HepG2 (cell line): ENCODE data around the gene PIGZ. TPM values are rescaled to one million over a fixed set of nuclear protein-coding genes. Genes with fewer than 3 reads are reported as not detected.
A peak's percentile ranks its signal among the peaks of the same experiment; 100 is the strongest.

Source experiments
- ATF5 ChIP-seq: sonication (generic); formaldehyde crosslinking; IDR thresholded peaks from 2 replicates; pipeline ENCODE4 v1.4.0; 2020; ENCODE audit warnings: mild to moderate bottlenecking, low read depth, missing genetic modification reagents
- BCL3 ChIP-seq: sonication (generic); formaldehyde crosslinking; IDR thresholded peaks from 2 replicates; pipeline ENCODE4 v1.5.1; 2020; ENCODE audit warnings: mild to moderate bottlenecking, missing genetic modification reagents, moderate library complexity
- HNRNPK ChIP-seq: fragments of 200-400 bp; formaldehyde crosslinking; IDR thresholded peaks from 2 replicates; pipeline ENCODE4 v1.6.1; 2018; ENCODE audit warnings: low read length, low read depth, moderate library complexity, mild to moderate bottlenecking; ENCODE audit not compliant: poor library complexity, severe bottlenecking
- JARID2 ChIP-seq: sonication (generic); formaldehyde crosslinking; IDR thresholded peaks from 2 replicates; pipeline ENCODE4 v1.8.1; 2023; ENCODE audit warnings: missing genetic modification reagents, inconsistent platforms; ENCODE audit not compliant: insufficient replicate concordance
- KDM4B ChIP-seq: sonication (generic); formaldehyde crosslinking; IDR thresholded peaks from 2 replicates; pipeline ENCODE4 v1.4.0; 2020; ENCODE audit warnings: missing genetic modification reagents
- NFYB ChIP-seq: sonication (generic); formaldehyde crosslinking; IDR thresholded peaks from 2 replicates; pipeline ENCODE4 v1.4.0; 2020; ENCODE audit warnings: missing genetic modification reagents
- PLRG1 ChIP-seq: fragments of 450-650 bp; conservative IDR thresholded peaks from 2 replicates; pipeline ENCODE4 v1.6.1; 2016
- RORA ChIP-seq: sonication (generic); formaldehyde crosslinking; IDR thresholded peaks from 2 replicates; pipeline ENCODE4 v1.5.0; 2020; ENCODE audit warnings: mild to moderate bottlenecking, missing genetic modification reagents, moderate library complexity
- RXRA ChIP-seq: sonication (generic); formaldehyde crosslinking; IDR thresholded peaks from 2 replicates; pipeline ENCODE4 v1.5.1; 2020; ENCODE audit warnings: missing genetic modification reagents
- SPEN ChIP-seq: sonication (generic); formaldehyde crosslinking; IDR thresholded peaks from 2 replicates; pipeline ENCODE4 v1.5.1; 2020; ENCODE audit warnings: low read depth, mild to moderate bottlenecking, missing genetic modification reagents
- SRY ChIP-seq: sonication (generic); formaldehyde crosslinking; IDR thresholded peaks from 2 replicates; pipeline ENCODE4 v1.8.0; 2022; ENCODE audit warnings: mild to moderate bottlenecking, missing genetic modification reagents
- TCF7L2 ChIP-seq: IDR thresholded peaks from 2 replicates; pipeline ENCODE4 v1.6.1; 2011; ENCODE audit warnings: mild to moderate bottlenecking, low read depth, low read length, moderate library complexity
- TEAD3 ChIP-seq: optimal IDR thresholded peaks from 2 replicates; pipeline ENCODE3; 2016; ENCODE audit warnings: borderline replicate concordance
- THRA ChIP-seq: sonication (generic); formaldehyde crosslinking; IDR thresholded peaks from 2 replicates; pipeline ENCODE4 v1.4.0; 2020; ENCODE audit warnings: missing genetic modification reagents, borderline replicate concordance
- YEATS2 ChIP-seq: sonication (generic); formaldehyde crosslinking; IDR thresholded peaks from 2 replicates; pipeline ENCODE4 v1.4.0; 2020; ENCODE audit warnings: missing genetic modification reagents, borderline replicate concordance
- ZBTB37 ChIP-seq: sonication (generic); formaldehyde crosslinking; IDR thresholded peaks from 2 replicates; pipeline ENCODE4 v1.4.0; 2020; ENCODE audit warnings: mild to moderate bottlenecking, missing genetic modification reagents
- ZBTB46 ChIP-seq: sonication (generic); formaldehyde crosslinking; IDR thresholded peaks from 2 replicates; pipeline ENCODE4 v1.4.0; 2020; ENCODE audit warnings: mild to moderate bottlenecking, missing genetic modification reagents, borderline replicate concordance
- ZNF225 ChIP-seq: sonication (generic); formaldehyde crosslinking; IDR thresholded peaks from 2 replicates; pipeline ENCODE4 v1.4.0; 2020; ENCODE audit warnings: mild to moderate bottlenecking, missing genetic modification reagents
- ZNF337 ChIP-seq: sonication (generic); formaldehyde crosslinking; IDR thresholded peaks from 2 replicates; pipeline ENCODE4 v1.5.1; 2020; ENCODE audit warnings: missing genetic modification reagents, low read depth, mild to moderate bottlenecking, borderline replicate concordance
- ZNF44 ChIP-seq: sonication (generic); formaldehyde crosslinking; IDR thresholded peaks from 2 replicates; pipeline ENCODE4 v1.5.1; 2020; ENCODE audit warnings: mild to moderate bottlenecking, missing genetic modification reagents
- ZNF572 ChIP-seq: sonication (generic); formaldehyde crosslinking; IDR thresholded peaks from 2 replicates; pipeline ENCODE4 v1.5.1; 2020; ENCODE audit warnings: mild to moderate bottlenecking, missing genetic modification reagents
- ZNF800 ChIP-seq: sonication (generic); formaldehyde crosslinking; IDR thresholded peaks from 2 replicates; pipeline ENCODE4 v1.4.0; 2020; ENCODE audit warnings: missing genetic modification reagents
- polyA plus RNA-seq, 8 experiments: library from polyadenylated mRNA; depleted of rRNA in 3 of 8; stranded (reverse) in 7 of 8; unstranded in 1 of 8; fragments of >200 nt; fragmentation: Illumina TruSeq in 4 of 8; extraction: Trizol in 4 of 8; gene quantifications; 2 replicates each; pipeline versions ENCODE4 v1.2.1 to v1.2.3, GENCODE V29; 2011 to 2016; ENCODE audit warnings: low read depth in 4 of 8, missing spikeins in 1 of 8, mixed read lengths in 1 of 8; ENCODE audit not compliant: insufficient read depth in 1 of 8
- total RNA-seq, 5 experiments: library from RNA; depleted of rRNA; stranded (reverse); fragments of >200 nt; fragmentation: Illumina TruSeq; extraction: Trizol; gene quantifications; 2 replicates each; pipeline ENCODE4 v1.2.3, GENCODE V29; 2016; ENCODE audit warnings: low read depth in 1 of 5

PIGZ gene
- total and polyA plus RNA-seq, 2 of the 13 experiments (the other 11 are each of a cell fraction or from before 2014, with no cell fraction given) = 4.7 to 60.5 TPM

GRCh38 chr3:196942915-196943277 is 25.7 kb downstream of the PIGZ start (continued):
- 0 out of 2 replicates have a peak, but pooled peaks have one; percentile 41 for TF ChIP-seq ZBTB46 (CRISPR knock-in tag)
- no peak for TF ChIP-seq ATF5 (CRISPR knock-in tag)
- TF ChIP-seq JARID2 = no peak
- no peak for TF ChIP-seq YEATS2 (CRISPR knock-in tag)
- no peak; the same call in 1 of the 2 replicates for TF ChIP-seq BCL3
- no peak for TF ChIP-seq ZNF572 (CRISPR knock-in tag)
- no peak for TF ChIP-seq ZNF225
- TF ChIP-seq SPEN = no peak
- no peak for TF ChIP-seq ZNF44
- no peak for TF ChIP-seq TCF7L2
- 0 out of 2 replicates have a peak, but pooled peaks have one; percentile 8 for TF ChIP-seq ZNF800
- no peak for TF ChIP-seq THRA (CRISPR knock-in tag)
- no peak for TF ChIP-seq PLRG1
- no peak for TF ChIP-seq RXRA (CRISPR knock-in tag)
- no peak for TF ChIP-seq NFYB (CRISPR knock-in tag)
- no peak for TF ChIP-seq ZNF337
- no peak for TF ChIP-seq RORA (CRISPR knock-in tag)
- no peak for TF ChIP-seq TEAD3 (CRISPR knock-in tag)
- no peak for TF ChIP-seq SRY
- no peak for TF ChIP-seq KDM4B (CRISPR knock-in tag)
- TF ChIP-seq ZBTB37 = no peak
- TF ChIP-seq HNRNPK = no peak
